Kidney epithelial cell (primary cell): ENCODE results near the gene PFKFB1. TPM values are rescaled to one million over a fixed set of nuclear protein-coding genes. Genes with fewer than 3 reads are reported as not detected.

ENCODE experiments used
- DNase-seq: peaks from one replicate; pipeline ENCODE4 v3.0.0-alpha.2; 2010; ENCODE audit warnings: low read depth
- H3K27me3 ChIP-seq: 2 replicates; pipeline ENCODE4 v1.6.0; 2011; ENCODE audit warnings: low read length; ENCODE audit not compliant: control insufficient read depth, insufficient read depth
- H3K36me3 ChIP-seq: 2 replicates; pipeline ENCODE4 v1.5.1; 2011; ENCODE audit warnings: low read length; ENCODE audit not compliant: control insufficient read depth, insufficient read depth
- H3K4me3 ChIP-seq: 2 replicates; pipeline ENCODE4 v1.5.1; 2011; ENCODE audit warnings: low read depth, mild to moderate bottlenecking, control low read depth, low read length
- total RNA-seq: library from RNA; depleted of rRNA; stranded (reverse); fragments of >200 nt; gene quantifications from 2 replicates; pipeline ENCODE4 v1.2.3, GENCODE V29; 2015
- TF ChIP-seq, protein P1 (sequence below): IDR thresholded peaks from 2 replicates; pipeline ENCODE4 v1.5.1; 2011; ENCODE audit warnings: mild to moderate bottlenecking, moderate library complexity, low read length, control low read depth, inconsistent platforms; ENCODE audit not compliant: insufficient read depth, poor library complexity, severe bottlenecking

Gene PFKFB1
- total RNA-seq, 1 donor from 2014 or later: not detected

DNA sequence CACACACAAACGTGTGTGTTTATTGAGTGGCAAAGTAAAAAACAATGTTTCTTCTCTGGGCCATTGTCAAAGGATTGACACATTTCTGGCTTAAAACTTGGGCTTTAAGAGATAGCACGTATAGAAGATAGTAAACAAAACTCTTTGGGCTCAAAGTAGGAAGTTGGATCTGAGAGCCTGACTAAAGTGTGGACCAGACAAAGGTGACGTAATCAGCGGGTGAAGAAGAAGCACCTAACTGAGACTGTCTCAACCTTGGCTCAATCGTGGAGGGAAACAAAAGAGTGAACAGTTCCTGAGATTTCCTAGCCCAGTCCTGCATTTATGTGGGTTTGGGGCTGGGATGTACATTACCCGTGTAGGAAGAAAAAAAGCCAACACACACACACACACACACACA is 13.7 kb downstream of the PFKFB1 start:
- DNase-seq: no peak
- H3K27me3 ChIP-seq: no peaks in the 10 kb centered on the region
- TF ChIP-seq, protein P1, sequence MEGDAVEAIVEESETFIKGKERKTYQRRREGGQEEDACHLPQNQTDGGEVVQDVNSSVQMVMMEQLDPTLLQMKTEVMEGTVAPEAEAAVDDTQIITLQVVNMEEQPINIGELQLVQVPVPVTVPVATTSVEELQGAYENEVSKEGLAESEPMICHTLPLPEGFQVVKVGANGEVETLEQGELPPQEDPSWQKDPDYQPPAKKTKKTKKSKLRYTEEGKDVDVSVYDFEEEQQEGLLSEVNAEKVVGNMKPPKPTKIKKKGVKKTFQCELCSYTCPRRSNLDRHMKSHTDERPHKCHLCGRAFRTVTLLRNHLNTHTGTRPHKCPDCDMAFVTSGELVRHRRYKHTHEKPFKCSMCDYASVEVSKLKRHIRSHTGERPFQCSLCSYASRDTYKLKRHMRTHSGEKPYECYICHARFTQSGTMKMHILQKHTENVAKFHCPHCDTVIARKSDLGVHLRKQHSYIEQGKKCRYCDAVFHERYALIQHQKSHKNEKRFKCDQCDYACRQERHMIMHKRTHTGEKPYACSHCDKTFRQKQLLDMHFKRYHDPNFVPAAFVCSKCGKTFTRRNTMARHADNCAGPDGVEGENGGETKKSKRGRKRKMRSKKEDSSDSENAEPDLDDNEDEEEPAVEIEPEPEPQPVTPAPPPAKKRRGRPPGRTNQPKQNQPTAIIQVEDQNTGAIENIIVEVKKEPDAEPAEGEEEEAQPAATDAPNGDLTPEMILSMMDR: no peak
- H3K4me3 ChIP-seq: no peak overlapping the region
- H3K36me3 ChIP-seq: no peaks in the 10 kb centered on the region

DNA sequence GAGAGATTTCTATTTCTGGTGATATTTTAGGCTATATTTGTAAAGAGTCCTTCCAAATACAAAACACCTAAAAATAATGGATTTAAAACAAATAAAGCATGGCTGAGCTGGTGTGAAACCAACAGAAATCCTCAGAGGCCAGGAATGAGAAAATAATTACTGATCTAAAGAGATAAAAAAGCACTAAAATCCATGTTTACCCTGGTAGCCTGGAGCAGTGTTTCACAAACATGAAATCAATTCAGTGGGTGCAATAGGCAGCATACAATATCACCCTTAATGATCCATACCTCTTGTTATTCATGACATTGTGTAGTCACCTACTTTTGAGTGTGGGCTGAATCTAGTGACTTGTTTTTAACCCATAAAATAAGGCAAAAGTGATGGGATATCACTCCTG is 14.6 kb downstream of the PFKFB1 start:
- Histone ChIP-seq H3K4me3 (no peak overlapping the region), H3K27me3 (no peaks in the 10 kb centered on the region), H3K36me3 (no peaks in the 10 kb centered on the region)
- TF ChIP-seq, protein P1: no peak
- no peak for DNase-seq

DNA sequence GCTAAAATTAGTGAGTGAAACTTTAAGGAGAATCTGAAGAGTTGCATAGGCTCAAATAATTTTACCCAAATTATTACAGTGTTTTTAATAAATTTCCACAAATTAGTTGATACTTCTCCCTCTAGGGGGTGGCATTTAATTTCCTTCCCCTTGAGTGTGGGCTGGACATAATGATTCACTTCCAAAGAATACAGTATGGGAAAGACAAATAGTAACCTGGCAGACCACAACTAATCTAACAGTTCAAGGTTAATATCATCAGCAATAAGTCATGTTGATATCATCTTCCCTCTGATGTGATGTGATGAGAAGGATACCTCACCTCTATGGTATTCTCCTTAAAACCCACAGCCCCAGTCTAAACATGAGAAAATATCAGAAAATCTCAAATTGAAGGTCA is 15.5 kb downstream of the PFKFB1 start:
- no peaks in the 10 kb centered on the region for H3K27me3 ChIP-seq
- H3K4me3 ChIP-seq: no peak overlapping the region
- no peaks in the 10 kb centered on the region for H3K36me3 ChIP-seq
- no peak for DNase-seq
- TF ChIP-seq, protein P1: no peak

DNA sequence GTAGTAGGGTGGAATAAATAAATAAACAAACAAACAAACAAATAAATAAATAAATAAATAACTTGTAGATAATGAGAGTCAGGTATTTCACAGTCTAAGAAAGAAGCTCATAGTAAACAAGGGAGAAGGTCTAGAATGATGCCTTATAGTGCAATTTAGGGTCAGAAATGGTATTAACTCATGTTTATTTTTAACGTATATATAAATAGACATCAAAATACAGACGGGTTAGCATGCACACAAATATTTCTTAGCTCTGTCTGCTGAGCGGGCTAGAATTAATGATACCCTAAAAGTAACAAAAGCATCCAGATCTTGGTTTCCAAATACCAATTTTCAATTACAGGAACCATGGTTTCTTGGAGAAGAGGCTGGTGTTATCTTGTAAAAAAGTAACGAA is 16.6 kb downstream of the PFKFB1 start:
- no peak for DNase-seq
- H3K27me3 ChIP-seq: no peaks in the 10 kb centered on the region
- TF ChIP-seq, protein P1: no peak

DNA sequence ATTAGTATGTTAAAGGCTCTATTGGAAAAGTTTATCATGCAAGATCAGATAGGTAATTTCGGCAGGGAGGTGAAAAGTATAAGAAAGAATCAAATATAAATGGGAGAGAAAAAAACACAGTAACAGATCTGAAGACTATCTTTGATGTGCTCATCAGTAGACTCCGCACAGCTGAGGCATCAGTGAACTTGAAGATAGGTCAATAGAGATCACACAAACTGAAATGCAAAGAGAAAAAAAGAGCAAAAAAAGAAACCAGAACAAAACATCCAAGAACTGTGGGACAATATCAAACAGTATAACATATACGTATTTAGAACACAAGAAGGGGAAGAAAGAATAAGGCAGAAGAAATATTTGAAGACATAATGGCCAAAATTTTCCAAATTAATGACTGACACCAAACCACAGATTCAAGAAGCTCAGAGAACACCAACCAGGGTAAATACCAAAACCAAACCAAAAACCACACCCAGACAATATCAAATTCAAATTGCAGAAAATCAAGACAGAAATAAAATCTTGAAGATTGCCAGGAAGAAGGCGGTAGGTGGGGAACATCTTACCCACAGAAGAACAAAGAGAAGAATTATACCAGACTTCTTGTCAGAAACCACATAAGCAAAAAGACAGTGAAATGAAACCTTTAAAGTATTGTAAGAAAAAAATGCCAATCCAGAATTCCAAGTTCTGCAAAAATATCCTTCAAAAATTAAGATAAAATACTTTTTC is 29.1 kb downstream of the PFKFB1 start:
- no peak for DNase-seq
- no peaks in the 10 kb centered on the region for H3K27me3 ChIP-seq
- H3K4me3 ChIP-seq: no peak overlapping the region

More for the DNA sequence above, 16.6 kb downstream of the PFKFB1 start:
- Histone ChIP-seq H3K36me3 (no peaks in the 10 kb centered on the region), H3K4me3 (no peak overlapping the region)

More for the DNA sequence above, 29.1 kb downstream of the PFKFB1 start:
- TF ChIP-seq, protein P1: no peak
- H3K36me3 ChIP-seq: no peaks in the 10 kb centered on the region
